Lower leg skin (tissue), 3 donors: ENCODE measurements around the gene GPATCH1.

Experiments
- POLR2A ChIP-seq, 2 donors: fragments of 450-650 bp; IDR thresholded peaks; one replicate each; pipeline ENCODE4 v1.6.1; 2016 to 2017; ENCODE audit warnings: antibody characterized with exemption in 2 of 2, mild to moderate bottlenecking in 1 of 2, moderate library complexity in 1 of 2
- TF ChIP-seq, protein P1 (sequence below), 3 donors: fragments of 450-650 bp; IDR thresholded peaks; one replicate each; pipeline ENCODE4 v1.5.1; 2016; ENCODE audit warnings: antibody characterized with exemption in 3 of 3, mild to moderate bottlenecking in 3 of 3, moderate library complexity in 2 of 3

DNA sequence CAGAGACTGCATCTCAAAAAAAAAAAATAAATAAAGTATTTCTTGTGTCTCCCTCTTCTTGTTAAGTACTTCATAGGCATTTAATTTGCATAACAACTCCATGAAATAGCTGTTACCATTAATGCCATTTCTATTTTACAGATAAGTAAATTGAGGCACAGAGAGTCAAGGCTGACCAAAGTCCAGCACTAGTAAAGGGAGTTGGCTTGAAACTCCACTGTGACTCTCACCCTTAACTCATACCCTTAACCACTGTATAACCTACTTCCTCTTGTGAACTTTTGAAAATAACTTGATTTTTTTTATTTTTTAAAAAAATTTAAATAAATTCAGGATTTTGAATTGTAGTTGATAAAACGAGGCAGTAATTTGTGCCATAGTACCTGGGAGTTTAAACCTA is 6.0 kb downstream of the GPATCH1 start:
- TF ChIP-seq, protein P1, sequence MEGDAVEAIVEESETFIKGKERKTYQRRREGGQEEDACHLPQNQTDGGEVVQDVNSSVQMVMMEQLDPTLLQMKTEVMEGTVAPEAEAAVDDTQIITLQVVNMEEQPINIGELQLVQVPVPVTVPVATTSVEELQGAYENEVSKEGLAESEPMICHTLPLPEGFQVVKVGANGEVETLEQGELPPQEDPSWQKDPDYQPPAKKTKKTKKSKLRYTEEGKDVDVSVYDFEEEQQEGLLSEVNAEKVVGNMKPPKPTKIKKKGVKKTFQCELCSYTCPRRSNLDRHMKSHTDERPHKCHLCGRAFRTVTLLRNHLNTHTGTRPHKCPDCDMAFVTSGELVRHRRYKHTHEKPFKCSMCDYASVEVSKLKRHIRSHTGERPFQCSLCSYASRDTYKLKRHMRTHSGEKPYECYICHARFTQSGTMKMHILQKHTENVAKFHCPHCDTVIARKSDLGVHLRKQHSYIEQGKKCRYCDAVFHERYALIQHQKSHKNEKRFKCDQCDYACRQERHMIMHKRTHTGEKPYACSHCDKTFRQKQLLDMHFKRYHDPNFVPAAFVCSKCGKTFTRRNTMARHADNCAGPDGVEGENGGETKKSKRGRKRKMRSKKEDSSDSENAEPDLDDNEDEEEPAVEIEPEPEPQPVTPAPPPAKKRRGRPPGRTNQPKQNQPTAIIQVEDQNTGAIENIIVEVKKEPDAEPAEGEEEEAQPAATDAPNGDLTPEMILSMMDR (IDR thresholded peaks at IDR 0.05) = no peak
- TF ChIP-seq POLR2A (IDR thresholded peaks at IDR 0.05) = no peak
